K562 (cell line): ENCODE measurements around the gene UBE2QL1. TPM values are rescaled to one million over a fixed set of nuclear protein-coding genes. Genes with fewer than 3 reads are reported as not detected.

Experiments
- ATAC-seq: fragments of 200-7000 bp; cut with Tn5 transposase; 3 replicates; pipeline ENCODE4 v1.9.1; 2020; ENCODE audit warnings: moderate library complexity
- BruUV-seq: library from RNA; stranded (reverse); fragments of 400-500 nt; replicated peaks from 2 replicates; lab custom pipeline; 2021; lab: Mats Ljungman, UMichigan
- CTCF ChIA-PET: fragments of 300-600 bp; formaldehyde crosslinking; extraction: SDS; loops from one replicate; lab custom pipeline; 2021; ENCODE audit warnings: low intra/inter-chr PET ratio; lab: Yijun Ruan, JAX
- POLR2A ChIA-PET: fragments of 300-600, 350-650 bp; sonication (Branson Sonifier 250); formaldehyde crosslinking; extraction: SDS; loops from one replicate; lab custom pipeline; 2021; ENCODE audit warnings: antibody characterized with exemption, inconsistent platforms; lab: Yijun Ruan, JAX
- DNase-seq, 4 experiments: peaks; one replicate each; pipeline versions ENCODE4 v3.0.0 to v3.0.0-alpha.2; 2011 to 2018; ENCODE audit warnings: low spot score in 3 of 4, mixed read lengths in 3 of 4; ENCODE audit errors: extremely low read depth in 1 of 4
- FAIRE-seq: peaks from 2 replicates; lab custom pipeline; 2011; peaks lifted over from hg19 to GRCh38; lab: Jason Lieb, UNC
- H2AFZ ChIP-seq: 2 replicates; pipeline ENCODE4 v1.6.0; 2011; ENCODE audit warnings: low read depth, low read length, control low read depth, inconsistent platforms
- H3K27ac ChIP-seq: fragments of 200-600 bp; 3 replicates; pipeline ENCODE4 v1.8.0; 2011; ENCODE audit warnings: low read depth, mild to moderate bottlenecking, control low read depth, inconsistent platforms, low read length, moderate library complexity, mixed read lengths; ENCODE audit errors: extremely low read depth
- H3K27me3 ChIP-seq, 2 experiments: fragments of 300-600 bp in 1 of 2; 2 replicates in 1 of 2; 3 replicates in 1 of 2; pipeline versions ENCODE4 v1.6.0 to v1.8.0; 2011; ENCODE audit warnings: inconsistent platforms in 2 of 2, low read length in 2 of 2, mild to moderate bottlenecking in 1 of 2, mixed read lengths in 1 of 2, moderate library complexity in 1 of 2; ENCODE audit not compliant: control insufficient read depth in 2 of 2, insufficient read depth in 2 of 2
- H3K36me3 ChIP-seq: fragments of 300-600 bp; 3 replicates; pipeline ENCODE4 v1.8.0; 2011; ENCODE audit warnings: mild to moderate bottlenecking, low read length, inconsistent platforms; ENCODE audit not compliant: control insufficient read depth, insufficient read depth
- H3K4me1 ChIP-seq, 2 experiments: fragments of 200-600 bp in 1 of 2; replicated peaks in 1 of 2; 2 replicates in 1 of 2; 3 replicates in 1 of 2; pipeline versions ENCODE4 v1.5.1 to v1.8.0; 2011; ENCODE audit warnings: inconsistent platforms in 2 of 2, low read length in 2 of 2, mild to moderate bottlenecking in 1 of 2, mixed read lengths in 1 of 2, moderate library complexity in 1 of 2; ENCODE audit not compliant: control insufficient read depth in 2 of 2, insufficient read depth in 2 of 2
- H3K4me2 ChIP-seq: 2 replicates; pipeline ENCODE4 v1.6.1; 2011; ENCODE audit warnings: low read length, control low read depth, inconsistent platforms, mixed read lengths; ENCODE audit not compliant: insufficient read depth
- H3K4me3 ChIP-seq: fragments of 200-600 bp; sonication (generic), shearing (Covaris generic); 2 replicates; pipeline ENCODE4 v1.5.1; 2016; ENCODE audit warnings: control low read depth, inconsistent platforms
- H3K79me2 ChIP-seq: fragments of 200-600 bp; 3 replicates; pipeline ENCODE4 v1.8.0; 2011; ENCODE audit warnings: low read length, inconsistent platforms; ENCODE audit not compliant: control insufficient read depth, insufficient read depth
- H3K9ac ChIP-seq, 2 experiments: 2 replicates each; pipeline versions ENCODE4 v1.6.0 to v1.6.1; 2011; ENCODE audit warnings: low read depth in 2 of 2, low read length in 2 of 2, control low read depth in 1 of 2, inconsistent platforms in 1 of 2, mild to moderate bottlenecking in 1 of 2, mixed read lengths in 1 of 2; ENCODE audit not compliant: insufficient read depth in 1 of 2
- H3K9me1 ChIP-seq: one replicate; pipeline ENCODE4 v1.6.0; 2011; ENCODE audit warnings: inconsistent platforms, mild to moderate bottlenecking, low read length, moderate library complexity; ENCODE audit not compliant: control insufficient read depth, insufficient read depth
- H3K9me3 ChIP-seq: replicated peaks from 2 replicates; pipeline ENCODE4 v1.5.1; 2011; ENCODE audit warnings: low read depth, low read length, inconsistent platforms; ENCODE audit not compliant: control insufficient read depth, insufficient read depth
- H4K20me1 ChIP-seq: replicated peaks from 2 replicates; pipeline ENCODE4 v1.6.1; 2011; ENCODE audit warnings: low read length, inconsistent platforms, mixed read lengths; ENCODE audit not compliant: control insufficient read depth, insufficient read depth
- CBX5 ChIP-seq: IDR thresholded peaks from 2 replicates; pipeline ENCODE4 v1.6.1; 2014; ENCODE audit warnings: low read depth, borderline replicate concordance
- CC2D1A ChIP-seq: fragments of 450-650 bp; IDR thresholded peaks from 2 replicates; pipeline ENCODE4 v1.6.1; 2017; ENCODE audit warnings: mild to moderate bottlenecking
- CHD2 ChIP-seq: IDR thresholded peaks from 2 replicates; pipeline ENCODE4 v1.6.1; 2011; ENCODE audit warnings: low read depth, low read length
- MCM5 ChIP-seq: fragments of 450-650 bp; IDR thresholded peaks from 2 replicates; pipeline ENCODE4 v1.6.1; 2016; ENCODE audit warnings: low read depth
- NCOA6 ChIP-seq: fragments of 450-650 bp; IDR thresholded peaks from 2 replicates; pipeline ENCODE4 v1.6.1; 2017; ENCODE audit warnings: mild to moderate bottlenecking
- NUFIP1 ChIP-seq: fragments of 450-650 bp; IDR thresholded peaks from 2 replicates; pipeline ENCODE4 v1.6.1; 2018; ENCODE audit not compliant: partially characterized antibody
- RFX1 ChIP-seq: fragments of 450-650 bp; IDR thresholded peaks from 2 replicates; pipeline ENCODE4 v1.6.1; 2016; ENCODE audit warnings: mild to moderate bottlenecking, moderate library complexity
- TAF1 ChIP-seq: IDR thresholded peaks from 2 replicates; pipeline ENCODE4 v1.6.1; 2011; ENCODE audit warnings: mild to moderate bottlenecking, low read length, moderate library complexity; ENCODE audit not compliant: insufficient read depth, control insufficient read depth, severe bottlenecking; ENCODE audit errors: extremely low read depth
- TAF7 ChIP-seq: fragments of 450-650 bp; IDR thresholded peaks from 2 replicates; pipeline ENCODE4 v1.6.1; 2016; ENCODE audit warnings: missing genetic modification characterization, missing compliant biosample characterization
- XRCC4 ChIP-seq: IDR thresholded peaks from one replicate; pipeline ENCODE4 v1.6.1; 2011; ENCODE audit not compliant: insufficient read depth, insufficient read length; ENCODE audit errors: extremely low read depth
- ZFPM2 ChIP-seq: fragments of 250-450 bp; sonication (Bioruptor Pico); IDR thresholded peaks from 2 replicates; pipeline ENCODE4 v1.5.1; 2022; ENCODE audit warnings: mild to moderate bottlenecking
- ZNF146 ChIP-seq: IDR thresholded peaks from one replicate; pipeline ENCODE4 v1.6.1; 2018; ENCODE audit warnings: missing compliant biosample characterization; ENCODE audit not compliant: unreplicated experiment
- ZNF165 ChIP-seq: fragments of 250-450 bp; sonication (Bioruptor Pico); IDR thresholded peaks from 2 replicates; pipeline ENCODE4 v1.4.0; 2020; ENCODE audit warnings: borderline replicate concordance
- ZNF174 ChIP-seq: fragments of 250-450 bp; sonication (Bioruptor Pico); IDR thresholded peaks from 2 replicates; pipeline ENCODE4 v1.4.0; 2020; ENCODE audit warnings: mild to moderate bottlenecking
- ZNF217 ChIP-seq: sonication (generic); formaldehyde crosslinking; IDR thresholded peaks from 2 replicates; pipeline ENCODE4 v1.8.0; 2022; ENCODE audit warnings: mild to moderate bottlenecking, missing genetic modification reagents
- ZNF232 ChIP-seq: sonication (generic); formaldehyde crosslinking; IDR thresholded peaks from 2 replicates; pipeline ENCODE4 v1.8.0; 2022; ENCODE audit warnings: mild to moderate bottlenecking, missing genetic modification reagents
- ZNF239 ChIP-seq: fragments of 250-450 bp; sonication (Bioruptor Pico); IDR thresholded peaks from 2 replicates; pipeline ENCODE4 v1.4.0; 2020; ENCODE audit warnings: mild to moderate bottlenecking
- ZNF311 ChIP-seq: fragments of 250-450 bp; sonication (Bioruptor Pico); IDR thresholded peaks from 2 replicates; pipeline ENCODE4 v1.4.0; 2020; ENCODE audit warnings: mild to moderate bottlenecking, moderate library complexity
- ZNF408 ChIP-seq: fragments of 250-450 bp; sonication (Bioruptor Pico); IDR thresholded peaks from 2 replicates; pipeline ENCODE4 v1.4.0; 2020; ENCODE audit warnings: low read depth, mild to moderate bottlenecking, moderate library complexity
- WGBS: fragments of 100-300 bp; shearing (Covaris generic); methylation state at CpG from one replicate; pipeline ENCODE4 v1.1.6; 2016; ENCODE audit warnings: low coverage, mixed read lengths; ENCODE audit not compliant: insufficient coverage; ENCODE audit errors: missing lambda C conversion rate; 5-methylcytosine and 5-hydroxymethylcytosine counted together
- in situ Hi-C: fragments of 300-500 bp; cut with MboI; formaldehyde crosslinking; loops from 4 replicates; pipeline ENCODE4 v1.15.0; 2018; ENCODE audit warnings: inconsistent platforms, mixed read lengths
- intact Hi-C: fragments of 100-400 bp; cut with micrococcal nuclease; formaldehyde crosslinking; loops from 2 replicates; pipeline ENCODE4 v1.14.2; 2022
- polyA plus RNA-seq, 8 experiments: library from polyadenylated mRNA; depleted of rRNA in 4 of 8; stranded (reverse) in 5 of 8; unstranded in 3 of 8; fragments of >200 nt; fragmentation: Nextera tagmentation in 2 of 8; fragmentation: Illumina TruSeq in 1 of 8; extraction: Ambion mirVana in 2 of 8; extraction: Trizol in 1 of 8; gene quantifications; 2 replicates each; pipeline versions ENCODE4 v1.2.1 to v1.2.3, GENCODE V29; 2011 to 2014; ENCODE audit warnings: inconsistent platforms in 1 of 8, missing spikeins in 1 of 8
- total RNA-seq, 7 experiments: library from RNA; depleted of rRNA in 6 of 7; stranded (reverse); fragments of >200 nt in 6 of 7; fragmentation: Illumina TruSeq in 2 of 7; extraction: Trizol in 2 of 7; gene quantifications; 2 replicates each; pipeline versions ENCODE4 v1.2.1 to v1.2.3, GENCODE V29; 2011 to 2021; ENCODE audit warnings: low replicate concordance in 1 of 7
- TF ChIP-seq, protein P1 (sequence below): IDR thresholded peaks from 2 replicates; pipeline ENCODE4 v1.6.1; 2011; ENCODE audit not compliant: insufficient read length; ENCODE audit errors: extremely low read depth

The UBE2QL1 gene
- total and polyA plus RNA-seq, 9 of the 15 experiments (the other 6 are each of a cell fraction or from before 2014, with no cell fraction given): not detected

DNA sequence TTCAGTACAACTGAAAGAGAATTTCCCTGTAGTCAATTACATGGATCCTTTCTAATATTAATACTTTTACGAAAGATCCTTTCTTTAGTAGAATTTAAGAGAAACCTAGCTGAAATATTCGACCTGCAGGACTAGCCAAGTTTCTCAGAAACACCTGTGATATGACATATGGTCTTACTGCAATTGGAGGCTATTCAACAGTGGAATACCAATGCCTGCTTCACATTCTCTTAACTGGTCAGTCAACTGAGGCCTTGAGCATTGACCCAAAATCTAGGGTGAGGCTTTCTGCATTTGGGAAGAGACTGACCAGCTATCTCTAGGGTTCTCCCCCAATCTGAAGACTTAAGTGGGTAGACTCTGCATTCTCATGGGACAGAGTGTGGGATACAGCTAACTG, 12.3 kb downstream of the UBE2QL1 start:
- DNase-seq (no peak), ATAC-seq (no peak), FAIRE-seq (no peak)
- Histone ChIP-seq H2AFZ (no peak overlapping the region), H3K4me1 (no peaks in the 10 kb centered on the region), H3K79me2 (no peaks in the 10 kb centered on the region), H3K9me1 (no peaks in the 10 kb centered on the region), H3K4me2 (no peak overlapping the region), H3K36me3 (no peaks in the 10 kb centered on the region), H3K27me3 (peaks cover 30 to 54% of the 10 kb centered on the region in 2 experiments), H3K4me3 (no peak overlapping the region), H3K9ac (no peak overlapping the region), H3K27ac (no peak overlapping the region), H4K20me1 (no peaks in the 10 kb centered on the region; the same call in none of the 2 replicates), H3K9me3 (no peaks in the 10 kb centered on the region)
- in situ Hi-C loops (no loop called here), intact Hi-C loops (no loop called here)
- BruUV-seq: no TSS peak
- CTCF ChIA-PET: no interaction called here
- POLR2A ChIA-PET: interaction anchor here (0.8 kb wide), 1 partner anchor 15 kb away, joined by 4 read pairs; no protein-coding TSS in a partner anchor
- TF ChIP-seq NUFIP1: no peak
- TF ChIP-seq NCOA6: no peak
- TF ChIP-seq TAF1: no peak
- no peak for TF ChIP-seq ZNF408 (CRISPR knock-in tag)
- no peak for TF ChIP-seq ZNF174 (CRISPR knock-in tag)
- TF ChIP-seq ZFPM2 (CRISPR knock-in tag): no peak
- TF ChIP-seq ZNF239 (CRISPR knock-in tag): no peak
- no peak for TF ChIP-seq RFX1
- no peak for TF ChIP-seq CC2D1A
- no peak for TF ChIP-seq MCM5
- TF ChIP-seq ZNF232 (CRISPR knock-in tag): no peak
- no peak for TF ChIP-seq TAF7 (tag)
- TF ChIP-seq XRCC4: no peak
- TF ChIP-seq, protein P1, sequence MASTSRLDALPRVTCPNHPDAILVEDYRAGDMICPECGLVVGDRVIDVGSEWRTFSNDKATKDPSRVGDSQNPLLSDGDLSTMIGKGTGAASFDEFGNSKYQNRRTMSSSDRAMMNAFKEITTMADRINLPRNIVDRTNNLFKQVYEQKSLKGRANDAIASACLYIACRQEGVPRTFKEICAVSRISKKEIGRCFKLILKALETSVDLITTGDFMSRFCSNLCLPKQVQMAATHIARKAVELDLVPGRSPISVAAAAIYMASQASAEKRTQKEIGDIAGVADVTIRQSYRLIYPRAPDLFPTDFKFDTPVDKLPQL: no peak
- TF ChIP-seq ZNF311 (CRISPR knock-in tag): no peak
- TF ChIP-seq ZNF165 (CRISPR knock-in tag): no peak
- TF ChIP-seq CHD2: no peak
- no peak for TF ChIP-seq ZNF146 (CRISPR knock-in tag)
- no peak for TF ChIP-seq ZNF217 (CRISPR knock-in tag)
- TF ChIP-seq CBX5: no peak
- 0% methylated on average over 2 of the region's 2 CpGs for WGBS
